ENCODE data around the gene LRRC4C.

The LRRC4C gene

DNA sequence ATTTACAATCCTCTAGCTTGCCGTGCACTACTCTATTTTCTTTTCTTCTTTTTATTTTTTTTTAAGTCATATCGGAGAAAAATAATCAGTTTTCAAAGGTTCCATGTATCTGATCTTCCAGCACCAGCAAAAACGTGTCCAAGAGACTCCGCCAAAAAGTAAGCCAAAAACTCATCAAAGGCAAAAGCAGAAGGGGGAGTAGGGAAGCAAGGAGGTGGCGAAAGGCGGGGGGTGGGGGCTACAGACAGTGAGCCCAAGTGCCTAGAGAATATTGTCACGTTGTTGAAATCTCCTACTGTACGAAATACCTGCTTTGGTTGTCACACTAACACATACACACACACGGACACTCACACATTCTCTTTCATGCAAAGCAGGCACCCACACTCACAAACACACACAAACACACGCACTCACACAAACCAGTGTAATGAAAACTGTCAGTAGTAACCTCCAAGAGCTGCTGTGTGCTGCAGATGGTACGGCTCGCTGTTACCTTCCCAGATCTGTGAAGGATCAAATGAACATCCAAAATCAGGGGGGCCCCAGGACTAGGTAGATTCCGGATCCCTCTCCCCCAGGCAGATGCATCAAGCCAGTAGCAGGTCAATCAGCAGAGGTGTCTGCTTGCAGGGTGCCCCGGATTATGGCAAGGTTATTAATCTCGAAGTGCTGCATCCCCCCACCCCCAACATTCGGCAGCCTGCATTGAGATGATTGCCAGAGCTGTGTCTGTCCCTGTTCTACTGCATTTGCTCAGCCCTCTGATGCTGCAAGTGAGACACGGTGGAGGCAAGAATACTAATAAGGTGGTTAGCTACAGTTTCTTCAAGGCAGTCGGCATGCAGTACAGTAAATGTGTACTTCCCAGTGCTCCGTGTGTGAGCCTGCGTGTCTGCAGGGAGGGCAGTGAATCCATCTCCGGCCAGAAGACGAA is at the start of gene LRRC4C:
Gene LRRC4C (minus strand): TSS at position 188 of the 937 bp plus-strand sequence.
- DNase-seq = no peak

DNA sequence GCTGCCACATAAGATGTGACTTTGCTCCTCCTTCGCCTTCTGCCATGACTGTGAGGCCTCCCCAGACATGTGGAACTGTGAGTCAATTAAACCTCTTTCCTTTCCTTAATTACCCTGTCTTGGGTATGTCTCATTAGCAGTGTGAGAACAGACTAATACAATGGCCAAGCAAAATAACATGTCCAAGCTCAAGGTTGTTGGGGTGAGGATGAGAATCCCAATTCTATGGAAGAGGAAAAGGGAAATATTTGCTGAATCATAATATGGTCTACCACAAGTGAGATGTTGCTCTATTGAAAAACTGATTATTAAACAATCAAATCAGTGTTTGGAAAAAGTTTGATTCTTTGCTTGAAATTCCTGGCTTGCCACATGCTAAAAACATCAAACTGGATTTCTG is 48.7 kb upstream of the LRRC4C start:
- no peak for DNase-seq

DNA sequence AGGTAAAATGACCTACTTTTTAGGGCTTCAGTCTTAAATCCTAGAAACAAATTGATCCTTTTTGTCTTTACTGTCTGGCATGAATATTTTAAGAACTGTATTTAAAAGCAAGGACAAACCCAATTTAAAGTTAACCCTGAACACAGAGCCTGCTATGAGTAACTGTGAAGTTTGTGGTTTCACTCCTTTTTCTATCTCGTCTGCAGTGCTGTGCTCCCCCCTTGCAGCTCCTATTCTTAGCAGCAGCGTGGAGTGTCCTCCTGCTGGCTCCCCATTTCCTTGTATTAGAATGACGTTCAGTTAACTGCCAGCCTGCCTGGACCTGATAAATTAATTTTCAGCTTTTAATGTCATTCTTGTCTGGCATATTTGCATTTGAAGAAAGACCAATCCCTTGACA is 40.0 kb upstream of the LRRC4C start:
- peak; percentile 39 for DNase-seq

DNA sequence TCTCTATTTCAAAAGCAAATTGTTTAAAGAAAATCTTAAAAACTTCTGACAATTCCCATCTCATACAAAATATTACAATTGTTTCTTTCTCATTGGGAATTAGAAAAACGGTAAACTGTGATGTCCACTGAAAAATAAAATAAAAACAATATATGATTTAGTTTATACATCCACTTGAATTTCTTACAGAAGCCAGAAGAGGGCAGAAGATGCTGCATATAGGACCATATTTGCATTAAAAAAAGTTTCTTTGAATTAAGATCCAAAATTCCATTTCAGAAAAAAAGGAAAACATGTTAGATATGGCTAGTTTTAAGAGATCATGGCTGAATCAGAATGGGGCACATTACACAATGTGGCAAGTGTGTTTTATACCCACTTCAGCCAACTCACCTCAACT is 39.3 kb upstream of the LRRC4C start:
- peak; percentile 3 for DNase-seq

DNA sequence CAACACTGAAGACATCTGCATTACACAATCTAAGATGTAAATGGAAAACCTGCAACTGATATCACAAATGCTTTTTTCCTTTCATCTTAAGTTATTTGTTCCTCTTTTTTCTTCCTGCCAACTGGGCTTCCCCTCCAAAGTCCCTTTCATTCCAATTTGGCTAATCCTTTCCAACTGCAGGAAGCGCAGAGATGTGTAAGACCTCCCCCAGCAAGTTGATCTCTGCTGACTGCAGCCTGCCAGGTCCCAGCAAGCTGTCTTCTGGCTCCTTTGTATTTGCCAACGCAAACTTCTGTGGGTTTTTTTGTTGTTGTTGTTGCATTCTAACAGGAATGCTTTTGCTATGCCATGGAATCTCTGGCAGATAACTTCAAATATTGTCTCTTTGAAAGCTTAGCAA is 38.5 kb upstream of the LRRC4C start:
- peak; percentile 85 for DNase-seq

DNA sequence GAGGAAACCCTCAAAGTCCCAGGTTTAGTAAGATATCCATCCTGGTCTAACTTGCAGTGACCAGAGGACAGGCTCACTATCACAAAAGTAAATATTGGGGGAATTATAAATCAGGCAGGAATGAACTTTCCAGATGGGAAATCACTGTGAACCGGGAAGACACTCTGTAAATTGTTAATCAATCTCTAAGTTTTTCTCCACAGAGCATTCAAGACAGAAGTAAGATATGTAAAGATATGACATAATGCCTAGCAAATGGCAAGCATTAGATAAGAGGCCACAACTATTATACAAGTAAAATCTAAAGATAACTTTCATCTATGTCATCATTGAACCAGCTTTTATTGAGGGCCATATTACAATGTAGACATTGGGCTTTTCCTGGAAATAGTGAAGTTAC is 35.3 kb upstream of the LRRC4C start:
- DNase-seq = no peak

DNA sequence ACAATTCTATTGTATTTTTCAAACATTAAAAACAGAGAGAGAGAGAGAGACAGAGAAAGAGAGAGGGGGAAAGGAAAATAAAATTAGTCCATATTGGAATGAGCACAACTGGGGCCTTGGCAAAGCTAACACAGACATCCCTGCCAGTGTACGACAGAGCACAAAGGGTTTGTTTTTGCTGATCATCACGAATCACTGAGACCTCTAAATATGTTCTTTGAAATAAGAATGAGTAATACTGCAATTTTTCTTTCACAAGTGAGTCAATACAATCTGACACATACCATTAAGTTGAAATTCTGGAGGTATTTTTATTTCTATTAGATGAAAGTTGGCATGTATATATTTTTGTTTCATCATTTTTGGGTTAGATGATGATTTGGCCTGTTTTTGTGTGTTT is 27.0 kb upstream of the LRRC4C start:
- no peak for DNase-seq

DNA sequence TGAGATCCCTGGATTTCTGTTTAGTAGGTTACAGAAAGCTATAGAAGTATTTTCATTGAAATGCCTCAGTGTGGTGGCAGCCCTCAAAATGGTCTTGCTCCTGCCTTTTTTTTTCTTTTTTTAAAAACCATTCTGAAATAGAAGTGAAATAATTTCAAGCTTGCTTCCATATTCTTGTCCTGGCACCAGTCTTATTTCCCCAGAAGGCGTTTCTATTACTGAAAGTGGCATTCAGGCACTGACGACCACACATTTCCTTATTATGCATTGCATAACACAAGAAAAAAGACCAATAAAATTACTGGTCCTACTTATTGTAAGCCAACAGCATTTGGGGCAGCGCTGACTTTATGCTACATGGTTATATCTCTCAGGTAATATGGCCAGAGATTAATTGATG is 24.5 kb upstream of the LRRC4C start:
- peak; percentile 47 for DNase-seq

DNA sequence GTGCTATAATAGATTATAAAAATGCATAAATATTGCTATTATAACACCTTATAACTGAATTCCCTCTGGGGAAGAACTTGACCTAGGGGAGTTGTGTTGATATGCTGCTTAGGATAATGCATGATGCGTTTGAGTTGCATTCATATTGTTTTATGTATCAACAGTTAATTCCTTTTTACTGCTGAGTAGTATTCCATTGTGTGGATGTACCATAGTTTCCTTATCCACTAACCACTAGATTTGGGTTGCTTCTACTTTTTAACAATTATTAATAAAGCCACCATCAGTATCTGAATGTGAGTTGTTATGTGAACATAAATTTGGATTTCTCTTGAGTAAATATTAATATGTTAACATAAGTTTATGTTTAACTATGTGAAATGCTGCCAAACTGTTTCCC is 19.7 kb upstream of the LRRC4C start:
- DNase-seq = no peak

DNA sequence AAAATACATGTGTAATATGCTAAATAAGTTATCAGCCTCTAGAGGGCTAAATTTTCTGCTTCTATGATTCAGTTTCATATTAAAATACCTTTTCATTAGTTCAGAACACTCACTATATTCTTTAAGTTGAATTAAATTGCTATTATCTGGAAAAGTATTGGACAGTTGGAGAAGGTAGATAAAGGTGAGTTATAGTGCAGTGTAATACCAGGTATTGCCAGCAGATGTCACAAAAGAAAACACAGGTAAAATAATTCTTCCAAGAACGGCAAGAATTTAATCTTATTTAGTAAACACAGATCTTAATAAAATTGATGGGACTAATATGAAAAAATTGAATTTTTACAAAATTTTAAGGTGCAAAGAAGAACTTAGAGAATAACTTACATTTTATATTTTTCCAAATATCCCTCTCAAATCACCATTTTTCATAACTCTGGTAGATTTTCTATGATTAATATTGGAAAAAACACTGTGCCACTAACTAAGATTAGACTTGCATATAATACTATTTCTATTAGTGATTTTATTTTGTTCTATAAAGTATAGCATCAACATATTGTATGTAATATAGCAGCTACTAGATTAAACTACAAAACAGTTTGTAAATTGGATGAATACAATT is 1.7 kb upstream of the LRRC4C start:
- DNase-seq = no peak

DNA sequence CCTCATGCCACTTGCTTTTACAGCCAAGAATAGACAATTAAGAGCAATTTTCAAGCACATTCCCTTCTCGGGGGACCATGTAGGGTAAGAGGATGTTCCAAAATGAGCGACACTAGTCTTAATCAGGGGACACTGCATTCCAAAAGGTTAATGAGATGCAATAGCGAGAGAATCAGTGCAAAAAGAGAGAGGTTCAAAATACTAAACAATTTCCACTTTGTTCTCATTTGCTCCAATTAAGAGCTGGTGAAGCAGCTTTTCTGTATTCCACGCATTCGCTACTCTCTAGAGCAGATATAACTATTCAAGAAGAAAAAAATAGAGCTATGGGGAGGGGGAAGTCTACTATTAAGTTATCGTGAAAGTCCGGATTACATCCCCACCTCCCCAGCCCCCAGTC is 811 bp downstream of the LRRC4C start:
- DNase-seq = no peak

DNA sequence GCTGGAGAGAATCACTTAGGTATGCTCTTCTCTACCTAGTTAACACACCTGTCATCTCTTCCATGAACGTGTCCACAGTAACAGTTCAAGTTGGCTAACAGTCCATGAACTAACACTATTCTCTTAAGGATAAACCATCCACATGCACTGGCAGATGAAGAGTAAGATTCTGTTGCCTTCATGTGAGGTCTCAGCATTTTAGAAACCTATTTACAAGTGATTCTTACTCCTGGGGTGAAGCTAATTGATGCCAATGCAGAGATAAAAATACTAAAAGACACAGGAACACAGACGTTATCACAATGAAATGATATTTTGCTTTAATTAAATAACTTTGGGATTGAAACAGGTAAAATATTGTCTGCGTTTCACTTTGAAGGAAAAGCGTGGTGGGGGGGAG is 1.3 kb downstream of the LRRC4C start:
- no peak for DNase-seq

DNA sequence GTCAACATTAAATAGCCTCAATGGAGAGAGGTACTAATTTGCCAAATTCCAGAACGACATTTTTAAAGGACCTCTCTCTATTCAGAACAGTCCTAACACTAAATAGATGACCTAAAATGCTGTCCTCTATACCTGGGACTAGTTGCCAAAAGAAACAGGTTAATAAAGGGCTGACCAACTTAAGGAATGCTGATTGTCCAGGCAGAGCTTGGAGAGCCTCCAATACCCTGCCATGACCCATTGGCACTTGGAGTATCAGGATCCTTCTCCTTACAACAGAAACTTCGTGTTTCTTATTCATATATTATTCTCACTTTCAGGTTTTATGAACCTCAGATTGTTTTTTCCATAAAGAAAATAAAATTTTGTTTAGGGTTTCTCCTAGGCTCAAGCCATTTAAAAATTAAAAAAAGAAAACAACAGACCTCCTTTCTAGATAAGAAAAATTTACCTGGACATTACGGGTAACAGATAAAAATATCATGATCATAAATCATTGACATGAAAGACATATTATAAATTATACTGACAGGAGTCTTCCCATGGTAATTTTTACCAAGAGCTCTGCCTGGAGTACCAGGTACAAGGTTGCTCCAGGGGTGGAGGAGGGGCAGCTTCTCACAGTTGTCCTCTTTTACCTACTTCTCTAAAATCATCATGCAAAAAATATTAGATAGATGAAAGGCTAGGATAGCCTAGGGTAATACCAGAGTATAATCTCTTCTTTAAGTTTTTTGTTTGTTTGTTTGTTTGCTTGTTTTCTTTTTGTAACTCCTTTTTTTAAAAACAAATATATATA is 2.0 kb downstream of the LRRC4C start:
- DNase-seq = no peak

DNA sequence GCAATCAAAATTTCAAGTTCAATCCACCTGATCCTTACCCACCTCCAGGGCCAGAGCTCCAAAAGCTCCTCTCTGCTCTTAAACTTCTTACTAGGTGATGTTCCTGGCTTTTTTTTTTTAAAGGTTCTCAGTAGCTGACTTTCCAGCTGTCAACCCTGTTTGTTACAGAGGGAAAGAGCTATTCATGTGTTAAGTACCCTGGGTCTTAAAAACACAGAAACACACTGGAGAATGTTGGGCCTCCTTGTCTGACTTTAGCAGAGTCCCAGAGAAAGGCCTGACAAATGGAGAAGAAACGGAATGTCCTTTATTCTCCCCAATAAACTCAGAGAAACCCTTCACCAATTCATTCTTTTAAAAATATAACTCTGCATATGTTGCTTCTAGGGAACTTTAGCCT is 3.2 kb downstream of the LRRC4C start:
- no peak for DNase-seq

DNA sequence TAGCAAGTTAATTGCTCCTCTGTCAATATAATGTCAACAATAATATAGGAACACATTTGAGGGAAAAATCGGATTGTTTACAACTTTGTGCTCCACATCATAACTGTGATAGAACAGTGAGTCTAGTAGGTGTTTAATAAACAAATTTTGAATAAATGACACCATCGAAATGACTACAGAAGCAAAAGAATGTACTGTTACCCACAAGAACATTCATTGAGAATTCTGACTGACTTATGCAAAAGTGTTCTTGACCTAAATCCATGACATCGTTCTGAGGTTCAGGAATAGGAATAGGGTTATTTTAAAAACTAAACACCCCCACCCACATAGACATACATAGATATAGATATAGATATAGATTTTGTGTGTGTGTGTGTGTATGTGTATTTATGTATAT is 8.4 kb downstream of the LRRC4C start:
- DNase-seq = no peak

DNA sequence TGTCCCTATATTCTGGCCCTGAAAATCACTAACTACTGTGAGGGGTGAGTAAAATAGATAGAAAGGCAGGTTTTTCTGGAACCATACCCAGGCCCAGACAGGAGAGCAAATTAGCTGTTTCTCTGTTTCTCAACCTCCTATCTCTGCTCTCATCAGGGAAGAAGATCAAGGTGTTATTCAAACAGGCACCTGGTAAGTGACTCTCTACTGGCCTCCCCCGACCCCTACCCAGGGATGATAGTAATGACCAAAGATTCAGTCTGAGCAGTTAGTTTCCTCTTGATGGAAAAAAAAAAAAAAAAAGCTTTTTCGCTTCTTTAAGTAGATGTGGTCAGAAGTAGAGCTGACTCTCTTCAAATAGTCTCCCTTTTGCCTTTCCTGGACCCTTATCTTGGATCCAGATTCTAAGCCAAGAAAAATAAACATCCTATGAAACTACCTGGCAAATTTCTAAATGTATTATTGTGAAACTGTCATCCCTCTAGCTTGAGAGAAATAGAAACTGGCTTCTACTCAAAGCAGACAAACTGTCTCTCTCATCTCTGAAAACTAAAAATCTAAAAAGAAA is 9.9 kb downstream of the LRRC4C start:
- DNase-seq = no peak

DNA sequence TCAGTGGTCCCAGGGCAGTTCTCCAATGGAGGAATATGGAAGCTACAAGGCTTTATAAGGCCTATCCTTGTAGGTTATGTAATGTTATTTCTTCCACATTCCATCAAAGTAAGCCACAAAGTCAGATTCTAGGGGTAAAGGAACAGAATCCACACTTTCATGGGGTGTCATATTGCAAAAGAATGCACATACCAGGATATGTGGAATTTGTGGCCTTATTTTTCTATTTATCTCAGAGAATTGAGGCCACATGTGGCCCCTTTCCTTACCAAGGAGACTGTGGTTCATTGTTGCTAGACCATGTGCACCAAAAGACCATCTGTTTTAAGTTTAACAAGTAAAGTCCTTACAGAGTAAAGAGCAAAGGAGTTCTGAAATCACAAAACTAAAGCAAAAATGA is 12.9 kb downstream of the LRRC4C start:
- DNase-seq = no peak

DNA sequence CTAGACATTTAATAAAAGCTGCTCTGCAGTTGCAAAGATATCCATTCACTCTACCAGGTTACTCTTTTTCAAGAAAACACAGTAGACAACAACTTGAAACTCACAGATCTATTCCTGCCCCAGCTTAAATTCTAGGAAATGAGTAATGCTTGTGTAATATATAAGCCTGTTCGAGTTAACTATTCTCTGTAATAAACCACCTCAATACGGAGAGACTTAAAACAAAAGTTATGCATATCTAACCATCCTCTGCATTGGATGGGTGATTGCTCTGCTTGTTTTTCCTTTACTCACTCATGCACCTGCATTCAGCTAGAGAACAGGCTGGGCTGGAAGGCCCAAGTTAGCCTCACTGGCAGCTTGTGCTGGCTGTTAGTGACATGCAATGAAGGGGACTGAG is 13.3 kb downstream of the LRRC4C start:
- peak; percentile 60 for DNase-seq

DNA sequence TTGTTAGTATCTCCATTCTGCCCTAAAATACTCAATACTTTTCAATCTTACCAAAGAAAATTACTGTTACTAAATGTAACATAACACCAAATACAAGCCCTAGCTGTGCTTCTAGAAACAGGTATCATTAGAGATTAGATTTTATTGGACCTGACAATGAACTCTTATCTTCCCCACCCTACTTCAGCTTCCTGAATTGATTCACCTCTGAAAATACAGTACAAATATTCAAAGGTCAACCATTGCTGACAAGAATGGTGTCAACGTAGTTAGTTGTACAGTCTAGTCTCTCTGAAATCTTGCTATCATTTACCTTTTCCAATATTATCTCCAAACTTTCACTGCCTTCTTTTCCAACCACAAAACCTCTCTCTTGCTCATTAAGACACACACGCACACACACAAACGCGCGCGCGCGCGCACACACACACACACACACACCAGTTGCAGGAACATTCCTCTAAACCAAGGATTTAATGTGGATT is 22.4 kb downstream of the LRRC4C start:
- no peak for DNase-seq

DNA sequence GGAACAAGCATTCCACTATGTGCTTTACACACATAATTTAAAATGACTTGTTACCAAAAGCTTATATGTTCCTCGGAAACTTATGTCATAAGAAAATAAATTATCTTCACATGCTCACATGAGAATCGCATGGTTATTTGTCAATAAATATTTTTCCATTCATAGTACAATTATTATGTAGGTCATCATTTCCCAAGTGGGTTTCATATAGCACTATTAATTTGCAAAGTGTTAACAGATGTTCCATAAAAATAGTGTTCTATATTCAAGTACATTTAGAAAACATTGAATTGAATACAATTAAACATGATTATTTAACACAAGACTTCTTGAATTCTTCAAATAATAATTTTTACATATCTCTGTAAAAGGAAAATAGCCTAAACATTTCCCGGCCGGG is 23.9 kb downstream of the LRRC4C start:
- no peak for DNase-seq

DNA sequence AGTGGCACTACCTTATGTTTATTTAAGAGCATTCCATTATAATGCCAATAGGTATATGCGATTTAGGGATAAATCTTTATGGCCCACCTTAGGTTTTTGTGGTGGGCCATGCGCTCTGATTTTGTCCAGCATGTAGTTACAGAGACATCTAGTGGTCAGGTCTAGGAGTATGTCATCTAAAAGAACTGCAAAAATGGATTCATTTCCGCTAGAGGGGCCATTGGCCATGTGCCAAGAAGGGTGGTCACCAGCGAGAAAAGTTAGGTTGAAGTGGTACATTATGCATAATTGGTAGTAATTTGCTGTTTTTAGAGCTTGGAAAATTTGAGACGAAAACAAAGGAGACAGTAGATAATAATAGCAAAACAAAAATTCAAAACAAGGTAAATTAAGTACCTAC is 27.7 kb downstream of the LRRC4C start:
- DNase-seq = peak; percentile 15

DNA sequence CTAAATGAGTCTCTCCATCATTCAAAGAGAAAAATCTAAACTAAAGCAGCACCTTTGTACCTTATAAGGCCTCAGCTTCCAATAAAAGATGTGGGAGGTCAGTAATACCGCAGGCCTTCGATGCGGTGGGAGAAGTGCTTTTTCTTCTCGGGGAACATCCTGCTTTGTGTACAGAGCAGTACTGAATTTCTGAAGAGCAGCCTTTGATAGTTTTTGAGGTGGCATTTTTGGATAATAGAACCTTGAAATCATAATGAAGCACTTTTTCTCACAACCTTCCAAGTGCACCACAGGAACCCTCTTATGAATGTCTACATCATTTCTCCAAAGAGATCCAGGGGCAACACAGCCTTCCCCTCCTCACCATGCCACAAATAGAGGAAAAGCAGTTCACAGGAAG is 39.6 kb downstream of the LRRC4C start:
- no peak for DNase-seq

DNA sequence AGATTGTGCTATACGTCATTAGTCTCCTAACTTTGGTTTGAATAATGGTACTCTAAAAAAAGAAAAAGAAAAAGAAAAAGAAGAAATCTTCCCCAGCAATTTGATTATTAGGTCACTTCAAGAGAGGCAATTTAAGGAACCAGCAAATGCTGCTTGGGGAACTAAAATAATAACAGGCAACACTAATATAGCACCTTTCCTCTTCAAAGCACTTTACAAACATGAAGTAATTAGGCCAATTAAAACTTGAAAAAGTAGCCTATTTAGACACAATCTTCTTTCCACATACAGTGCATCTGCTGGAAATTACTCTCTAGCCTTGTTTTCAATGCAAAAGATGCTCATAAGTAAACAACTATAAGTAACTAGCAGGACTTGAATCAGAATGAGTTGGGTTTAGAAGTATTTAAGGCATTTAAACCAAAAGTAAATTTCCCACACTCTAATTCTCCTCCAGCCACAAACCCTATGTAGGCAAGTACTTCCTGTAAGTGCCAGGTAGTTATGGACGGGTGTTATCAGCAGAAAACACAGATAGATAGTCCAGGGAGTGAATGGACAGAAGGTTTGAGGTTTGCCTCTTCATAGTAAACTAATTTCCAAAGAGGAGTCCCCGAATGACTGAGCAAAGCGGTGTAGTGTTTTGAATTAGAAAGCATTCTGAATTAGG is 44.5 kb downstream of the LRRC4C start:
- DNase-seq = no peak

All from MV-4-11 (cell line).